Measurements from ENCODE around the gene ABCA12. TPM values are rescaled to one million over a fixed set of nuclear protein-coding genes. Genes with fewer than 3 reads are reported as not detected.

The ABCA12 gene
- total RNA-seq, 2 experiments from 2014 or later: not detected

DNA sequence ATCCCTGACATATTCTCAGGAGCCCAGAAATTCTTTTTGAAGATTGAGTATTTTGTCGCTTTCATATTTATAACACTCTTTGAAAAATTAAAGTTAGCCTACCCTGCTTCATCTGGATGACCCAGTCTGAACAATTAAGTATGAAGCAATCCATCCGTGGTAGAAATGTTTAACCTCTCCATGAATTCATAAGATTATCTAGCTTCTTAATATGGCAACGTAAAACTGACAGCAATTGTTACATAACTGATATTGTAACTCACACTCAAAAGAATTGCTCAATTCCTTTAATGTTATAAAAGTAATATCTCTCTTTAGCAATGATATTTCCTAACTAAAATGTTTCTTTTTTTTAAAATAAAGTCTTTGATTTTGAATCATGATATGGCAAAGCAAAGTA is 7.2 kb upstream of the ABCA12 start:
- Histone ChIP-seq H3K27ac (ENCODE audit: low read depth in 1 of 2, low read length in 2 of 2) (no peak overlapping the region), H3K4me3 (ENCODE audit: low read length) (no peak overlapping the region), H3K27me3 (ENCODE audit: control insufficient read depth in 1 of 2, insufficient read depth in 2 of 2, low read length in 2 of 2) (no peaks in the 10 kb centered on the region), H3K36me3 (ENCODE audit: insufficient read depth, low read length) (no peaks in the 10 kb centered on the region), H3K9me3 (ENCODE audit: control insufficient read depth in 1 of 2, insufficient read depth in 1 of 2, low read length in 2 of 2) (no peaks in the 10 kb centered on the region), H3K4me1 (ENCODE audit: insufficient read depth, low read length) (no peaks in the 10 kb centered on the region)
- Mint-ChIP-seq H3K27ac (no peak overlapping the region), H3K36me3 (ENCODE audit: low read depth) (no peaks in the 10 kb centered on the region), H3K27me3 (peaks cover 10% of the 10 kb centered on the region), H3K4me1 (ENCODE audit: low read depth) (no peaks in the 10 kb centered on the region), H3K9me3 (no peaks in the 10 kb centered on the region), H3K4me3 (no peak overlapping the region)
- CTCF ChIA-PET: no interaction called here
- DNase-seq: no peak
- TF ChIP-seq, protein P1, sequence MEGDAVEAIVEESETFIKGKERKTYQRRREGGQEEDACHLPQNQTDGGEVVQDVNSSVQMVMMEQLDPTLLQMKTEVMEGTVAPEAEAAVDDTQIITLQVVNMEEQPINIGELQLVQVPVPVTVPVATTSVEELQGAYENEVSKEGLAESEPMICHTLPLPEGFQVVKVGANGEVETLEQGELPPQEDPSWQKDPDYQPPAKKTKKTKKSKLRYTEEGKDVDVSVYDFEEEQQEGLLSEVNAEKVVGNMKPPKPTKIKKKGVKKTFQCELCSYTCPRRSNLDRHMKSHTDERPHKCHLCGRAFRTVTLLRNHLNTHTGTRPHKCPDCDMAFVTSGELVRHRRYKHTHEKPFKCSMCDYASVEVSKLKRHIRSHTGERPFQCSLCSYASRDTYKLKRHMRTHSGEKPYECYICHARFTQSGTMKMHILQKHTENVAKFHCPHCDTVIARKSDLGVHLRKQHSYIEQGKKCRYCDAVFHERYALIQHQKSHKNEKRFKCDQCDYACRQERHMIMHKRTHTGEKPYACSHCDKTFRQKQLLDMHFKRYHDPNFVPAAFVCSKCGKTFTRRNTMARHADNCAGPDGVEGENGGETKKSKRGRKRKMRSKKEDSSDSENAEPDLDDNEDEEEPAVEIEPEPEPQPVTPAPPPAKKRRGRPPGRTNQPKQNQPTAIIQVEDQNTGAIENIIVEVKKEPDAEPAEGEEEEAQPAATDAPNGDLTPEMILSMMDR (IDR thresholded peaks at IDR 0.05): no peak
- no peak for ATAC-seq (ENCODE audit: poor library complexity)
- POLR2A ChIA-PET: no interaction called here
- intact Hi-C loops (cut with DNase I, micrococcal nuclease): no loop called here

DNA sequence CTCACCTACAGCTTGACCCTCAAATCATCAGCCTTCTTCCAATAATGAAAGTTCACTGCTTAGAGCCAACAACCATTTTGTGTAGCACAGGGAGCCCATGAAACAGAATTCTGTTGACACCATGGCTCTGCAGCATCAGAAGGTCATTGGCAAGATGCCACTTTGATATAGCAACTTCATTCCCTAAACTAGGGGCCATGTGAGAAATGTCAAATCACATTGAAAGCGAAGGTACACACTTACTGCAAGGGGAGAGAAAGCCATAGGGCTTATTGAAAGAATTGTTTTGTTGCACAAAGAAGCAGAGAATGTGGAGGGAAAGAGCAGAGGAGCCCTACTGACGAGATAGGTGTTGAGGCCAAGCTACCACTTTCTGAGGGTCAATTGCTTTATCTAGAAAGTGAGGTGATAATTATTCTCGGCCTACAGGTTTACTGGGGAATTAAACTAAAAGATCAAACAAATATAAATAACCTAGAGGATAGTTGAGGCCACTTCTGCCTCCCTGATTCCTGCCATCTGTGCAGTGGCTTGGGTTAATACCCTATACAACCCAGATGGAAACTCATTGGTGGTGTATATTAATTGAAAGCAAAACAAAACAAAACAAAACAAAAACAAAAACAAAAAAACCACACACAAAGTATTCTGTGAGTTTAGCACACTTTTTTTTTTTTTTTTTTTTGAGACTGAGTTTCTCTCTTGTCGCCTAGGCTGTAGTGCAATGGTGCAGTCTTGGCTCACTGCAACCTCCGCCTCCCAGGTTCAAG is 5.9 kb upstream of the ABCA12 start:
- H3K4me3 Mint-ChIP-seq: no peak overlapping the region

DNA sequence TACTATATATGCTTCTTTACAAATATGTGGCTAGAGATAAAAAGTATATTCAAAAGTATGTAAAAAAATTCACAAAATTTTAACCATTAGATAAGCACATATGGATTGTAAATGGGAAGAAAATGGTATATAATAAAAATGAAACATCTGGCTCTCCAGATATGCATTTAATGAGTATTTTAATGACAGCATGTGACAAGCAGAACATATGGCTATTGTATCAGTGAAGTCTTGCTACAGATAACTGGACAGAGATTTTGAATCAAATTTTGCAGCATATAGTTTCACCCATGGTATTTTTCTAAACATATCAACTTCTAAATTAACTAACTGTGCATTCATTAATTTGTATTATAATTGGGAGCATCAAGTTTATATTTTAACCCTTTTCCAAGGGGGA is 5.0 kb upstream of the ABCA12 start:
- no peak overlapping the region for H3K27ac ChIP-seq (ENCODE audit: low read depth in 1 of 2, low read length in 2 of 2)
- Mint-ChIP-seq H3K27me3 (peaks cover 19% of the 10 kb centered on the region), H3K36me3 (ENCODE audit: low read depth) (no peaks in the 10 kb centered on the region), H3K27ac (no peak overlapping the region), H3K9me3 (no peaks in the 10 kb centered on the region), H3K4me1 (ENCODE audit: low read depth) (no peaks in the 10 kb centered on the region), H3K4me3 (no peak overlapping the region)
- H3K36me3 ChIP-seq (ENCODE audit: insufficient read depth, low read length): no peaks in the 10 kb centered on the region
- no peaks in the 10 kb centered on the region for H3K27me3 ChIP-seq (ENCODE audit: control insufficient read depth in 1 of 2, insufficient read depth in 2 of 2, low read length in 2 of 2)
- no peak overlapping the region for H3K4me3 ChIP-seq (ENCODE audit: low read length)
- intact Hi-C loops (cut with DNase I, micrococcal nuclease): no loop called here
- H3K9me3 ChIP-seq (ENCODE audit: control insufficient read depth in 1 of 2, insufficient read depth in 1 of 2, low read length in 2 of 2): no peaks in the 10 kb centered on the region
- TF ChIP-seq, protein P1 (IDR thresholded peaks at IDR 0.05): no peak
- CTCF ChIA-PET: no interaction called here
- no peaks in the 10 kb centered on the region for H3K4me1 ChIP-seq (ENCODE audit: insufficient read depth, low read length)
- DNase-seq (no peak), ATAC-seq (ENCODE audit: poor library complexity) (no peak)
- POLR2A ChIA-PET: no interaction called here

More for the DNA sequence above, 5.9 kb upstream of the ABCA12 start:
- H3K27ac Mint-ChIP-seq: no peak overlapping the region
- TF ChIP-seq, protein P1 (IDR thresholded peaks at IDR 0.05): no peak
- H3K36me3 Mint-ChIP-seq (ENCODE audit: low read depth): no peaks in the 10 kb centered on the region
- intact Hi-C loops (cut with DNase I, micrococcal nuclease): no loop called here
- Histone ChIP-seq H3K27me3 (ENCODE audit: control insufficient read depth in 1 of 2, insufficient read depth in 2 of 2, low read length in 2 of 2) (no peaks in the 10 kb centered on the region), H3K27ac (ENCODE audit: low read depth in 1 of 2, low read length in 2 of 2) (no peak overlapping the region), H3K9me3 (ENCODE audit: control insufficient read depth in 1 of 2, insufficient read depth in 1 of 2, low read length in 2 of 2) (no peaks in the 10 kb centered on the region), H3K4me1 (ENCODE audit: insufficient read depth, low read length) (no peaks in the 10 kb centered on the region), H3K36me3 (ENCODE audit: insufficient read depth, low read length) (no peaks in the 10 kb centered on the region), H3K4me3 (ENCODE audit: low read length) (no peak overlapping the region)
- H3K4me1 Mint-ChIP-seq (ENCODE audit: low read depth): no peaks in the 10 kb centered on the region
- POLR2A ChIA-PET: no interaction called here
- ATAC-seq (ENCODE audit: poor library complexity): no peak
- peaks cover 12% of the 10 kb centered on the region for H3K27me3 Mint-ChIP-seq
- CTCF ChIA-PET: no interaction called here
- no peak for DNase-seq
- H3K9me3 Mint-ChIP-seq: no peaks in the 10 kb centered on the region
